Endothelial cell of umbilical vein (primary cell): ENCODE results near the gene GTF2F1. TPM values are rescaled to one million over a fixed set of nuclear protein-coding genes. Genes with fewer than 3 reads are reported as not detected.

Experiments used
- BruUV-seq: library from RNA; stranded (reverse); fragments of 400-500 nt; replicated peaks from 2 replicates; lab custom pipeline; 2021; lab: Mats Ljungman, UMichigan
- CTCF ChIA-PET: fragments of 300-600, 350-600 bp; sonication (Branson Sonifier 250); formaldehyde crosslinking; loops from one replicate; lab custom pipeline; 2021; ENCODE audit warnings: antibody characterized with exemption, inconsistent platforms; lab: Charles Lee
- POLR2A ChIA-PET: fragments of 300-600, 350-600 bp; sonication (Branson Sonifier 250); formaldehyde crosslinking; loops from one replicate; lab custom pipeline; 2021; ENCODE audit warnings: antibody characterized with exemption, inconsistent platforms; lab: Charles Lee
- DNase-seq: peaks from one replicate; pipeline ENCODE4 v3.0.0-alpha.2; 2011; ENCODE audit warnings: low read depth, low spot score
- FAIRE-seq: peaks from 2 replicates; lab custom pipeline; 2011; peaks lifted over from hg19 to GRCh38; lab: Jason Lieb, UNC
- H2AFZ ChIP-seq: 2 replicates; pipeline ENCODE4 v1.6.0; 2012; ENCODE audit warnings: low read depth, low read length, control low read depth, inconsistent platforms
- H3K27ac ChIP-seq: 2 replicates; pipeline ENCODE4 v1.5.1; 2011; ENCODE audit warnings: low read depth, mild to moderate bottlenecking, control low read depth, low read length, moderate library complexity; ENCODE audit not compliant: insufficient read depth
- H3K27me3 ChIP-seq, 2 experiments: 2 replicates each; pipeline versions ENCODE4 v1.6.0 to v1.6.1; 2011; ENCODE audit warnings: low read length in 2 of 2, mixed read lengths in 1 of 2; ENCODE audit not compliant: control insufficient read depth in 2 of 2, insufficient read depth in 2 of 2
- H3K36me3 ChIP-seq, 2 experiments: 2 replicates in 1 of 2; 3 replicates in 1 of 2; pipeline ENCODE4 v1.5.1; 2011; ENCODE audit warnings: low read length in 2 of 2, mild to moderate bottlenecking in 1 of 2, moderate library complexity in 1 of 2; ENCODE audit not compliant: control insufficient read depth in 2 of 2, insufficient read depth in 2 of 2; ENCODE audit errors: extremely low read depth in 1 of 2
- H3K4me1 ChIP-seq: 3 replicates; pipeline ENCODE4 v1.5.1; 2011; ENCODE audit warnings: mild to moderate bottlenecking, low read length; ENCODE audit not compliant: control insufficient read depth, insufficient read depth; ENCODE audit errors: extremely low read depth
- H3K4me2 ChIP-seq: 2 replicates; pipeline ENCODE4 v1.6.1; 2011; ENCODE audit warnings: low read length, control low read depth, mixed read lengths; ENCODE audit not compliant: insufficient read depth
- H3K4me3 ChIP-seq, 3 experiments: fragments of 200-600 bp in 1 of 3; sonication (generic), shearing (Covaris generic) in 1 of 3; replicated peaks in 1 of 3; 2 replicates each; pipeline ENCODE4 v1.5.1; 2011 to 2016; ENCODE audit warnings: control low read depth in 3 of 3, low read length in 3 of 3, mild to moderate bottlenecking in 2 of 3, inconsistent platforms in 1 of 3, low read depth in 1 of 3, moderate library complexity in 1 of 3; ENCODE audit not compliant: insufficient read depth in 1 of 3
- H3K79me2 ChIP-seq: 2 replicates; pipeline ENCODE4 v1.6.0; 2012; ENCODE audit warnings: low read length, inconsistent platforms; ENCODE audit not compliant: control insufficient read depth, insufficient read depth
- H3K9ac ChIP-seq: replicated peaks from 2 replicates; pipeline ENCODE3; 2011; ENCODE audit warnings: low read length, control low read depth; ENCODE audit not compliant: insufficient read depth; ENCODE audit errors: extremely low read depth
- H3K9me1 ChIP-seq: replicated peaks from 3 replicates; pipeline ENCODE4 v1.6.0; 2011; ENCODE audit warnings: mild to moderate bottlenecking, low read length; ENCODE audit not compliant: control insufficient read depth, insufficient read depth; ENCODE audit errors: extremely low read depth
- H3K9me3 ChIP-seq: replicated peaks from 2 replicates; pipeline ENCODE4 v1.5.1; 2012; ENCODE audit warnings: low read length, inconsistent platforms; ENCODE audit not compliant: control insufficient read depth, insufficient read depth
- H4K20me1 ChIP-seq: replicated peaks from 2 replicates; pipeline ENCODE3; 2011; ENCODE audit warnings: mild to moderate bottlenecking, low read length; ENCODE audit not compliant: control insufficient read depth, insufficient read depth; ENCODE audit errors: extremely low read depth
- EZH2 ChIP-seq: IDR thresholded peaks from 2 replicates; pipeline ENCODE4 v1.6.1; 2012; ENCODE audit warnings: borderline replicate concordance, low read depth, mild to moderate bottlenecking, moderate library complexity, low read length, inconsistent platforms; ENCODE audit not compliant: severe bottlenecking
- FOS ChIP-seq: IDR thresholded peaks from 2 replicates; pipeline ENCODE4 v1.6.1; 2011; ENCODE audit warnings: mild to moderate bottlenecking, low read length, moderate library complexity, borderline replicate concordance; ENCODE audit not compliant: insufficient read depth
- GATA2 ChIP-seq: IDR thresholded peaks from 2 replicates; pipeline ENCODE4 v1.7.0; 2011; ENCODE audit warnings: low read depth, mild to moderate bottlenecking, moderate library complexity, mixed read lengths, low read length; ENCODE audit not compliant: insufficient read length, insufficient read depth
- JUN ChIP-seq: IDR thresholded peaks from 2 replicates; pipeline ENCODE4 v1.6.1; 2011; ENCODE audit warnings: borderline replicate concordance, low read depth; ENCODE audit not compliant: insufficient read length, insufficient read depth
- MYC ChIP-seq: IDR thresholded peaks from one replicate; pipeline ENCODE4 v1.6.1; 2011; ENCODE audit warnings: mild to moderate bottlenecking, low read depth, low read length
- POLR2A ChIP-seq: IDR thresholded peaks from 2 replicates; pipeline ENCODE4 v1.6.1; 2012; ENCODE audit warnings: low read depth, mild to moderate bottlenecking, control low read depth, low read length
- POLR2AphosphoS5 ChIP-seq: IDR thresholded peaks from 2 replicates; pipeline ENCODE4 v1.6.1; 2012; ENCODE audit warnings: low read depth, mild to moderate bottlenecking, control low read depth, low read length, moderate library complexity; ENCODE audit not compliant: insufficient read depth
- dilution Hi-C: fragments of 300-500 bp; cut with MboI; formaldehyde crosslinking; loops from one replicate; pipeline ENCODE4 v1.15.0; 2019; ENCODE audit warnings: low sequenced_read_pairs; ENCODE audit not compliant: extremely low pct_ligation_motif_present
- intact Hi-C: fragments of 100-400 bp; cut with micrococcal nuclease; formaldehyde crosslinking; loops from one replicate; pipeline ENCODE4 v1.10.0; 2022
- polyA plus RNA-seq, 4 experiments: library from polyadenylated mRNA; depleted of rRNA in 3 of 4; stranded (reverse) in 3 of 4; unstranded in 1 of 4; fragments of >200 nt; gene quantifications; 2 replicates each; pipeline versions ENCODE4 v1.2.1 to v1.2.3, GENCODE V29; 2011 to 2012; ENCODE audit warnings: missing spikeins in 1 of 4
- total RNA-seq: library from RNA; stranded (reverse); gene quantifications from 2 replicates; pipeline ENCODE4 v1.2.3, GENCODE V29; 2021
- TF ChIP-seq, protein P1 (sequence below), 2 donors: IDR thresholded peaks; 1 replicate in 1 of 2; 2 replicates in 1 of 2; pipeline ENCODE4 v1.5.1; 2011; ENCODE audit warnings: low read length in 2 of 2, mild to moderate bottlenecking in 2 of 2, moderate library complexity in 2 of 2, control low read depth in 1 of 2, inconsistent platforms in 1 of 2, low read depth in 1 of 2; ENCODE audit not compliant: insufficient read depth in 1 of 2; ENCODE audit errors: extremely low read depth in 1 of 2
- TF ChIP-seq, protein P2 (sequence below): IDR thresholded peaks from 2 replicates; pipeline ENCODE4 v1.6.1; 2011; ENCODE audit not compliant: insufficient read depth, insufficient read length

The GTF2F1 gene
- total and polyA plus RNA-seq, 2 donors (not counting 3 experiments of a cell fraction or from before 2014, with no cell fraction given), result 44.8 to 56.4 TPM

DNA sequence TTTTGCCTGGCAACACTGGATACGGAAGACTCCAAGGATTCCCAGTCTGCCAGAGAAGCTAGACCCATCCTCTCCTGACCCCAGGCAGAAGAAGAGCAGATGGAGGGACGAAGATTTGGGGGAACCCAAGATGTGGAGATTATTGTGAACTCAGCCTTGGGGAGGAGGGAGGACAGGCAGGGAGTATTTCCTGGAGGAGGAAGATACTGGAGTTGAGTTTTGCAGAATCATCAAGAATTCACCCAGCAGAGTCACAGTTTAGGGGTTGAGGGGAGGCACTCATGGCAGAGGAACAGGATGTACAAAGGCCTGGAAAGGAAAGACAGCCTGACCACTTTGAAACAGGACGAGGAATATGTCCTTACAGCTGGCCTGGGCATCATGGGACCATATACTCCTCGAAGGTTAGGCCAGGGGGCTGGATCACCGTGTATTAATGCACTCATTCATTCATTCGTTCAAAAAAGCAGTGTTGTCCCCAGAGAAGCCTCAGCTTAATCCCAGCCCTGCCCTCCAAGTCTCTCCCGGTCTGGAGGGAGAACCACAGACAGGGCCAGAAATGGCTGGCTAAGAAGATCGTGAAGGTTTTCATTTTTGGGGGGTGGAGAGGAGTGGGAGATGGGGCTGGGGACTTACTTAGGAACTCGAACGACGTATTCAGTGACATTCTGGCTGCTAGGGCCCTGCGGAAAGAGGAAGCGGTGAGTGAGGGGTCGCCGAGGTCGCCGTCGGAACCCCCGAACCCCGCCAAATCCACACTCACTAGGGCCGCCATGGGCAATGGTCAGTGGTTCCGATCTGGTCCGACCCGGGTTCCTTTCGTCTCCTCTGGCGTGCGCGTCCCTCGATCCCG, 517 bp downstream of the GTF2F1 start:
- H3K36me3 ChIP-seq, result peaks cover under 1 to 14% of the 10 kb centered on the region in 2 experiments
- ChIA-PET POLR2A (no interaction called here), CTCF (interaction anchor here (1.2 kb wide), 1 partner anchor 14 kb away, joined by 3 read pairs; no protein-coding TSS in a partner anchor)
- H3K79me2 ChIP-seq, result peaks cover 18% of the 10 kb centered on the region
- peak overlapping the region; percentile 77 for H3K27ac ChIP-seq
- peak overlapping the region; percentile 84 for H3K9ac ChIP-seq
- H3K9me1 ChIP-seq, result no peaks in the 10 kb centered on the region
- no peak for TF ChIP-seq POLR2AphosphoS5
- H2AFZ ChIP-seq, result peak overlapping the region; percentile 96
- BruUV-seq, result TSS peak; percentile 64
- H3K9me3 ChIP-seq, result no peaks in the 10 kb centered on the region
- peak overlapping the region; percentile 42 to 77 (median 74) for H3K4me3 ChIP-seq
- H4K20me1 ChIP-seq, result no peaks in the 10 kb centered on the region
- DNase-seq (no peak), FAIRE-seq (no peak)
- intact Hi-C loops (loop anchor here (1.0 to 2.0 kb wide), 3 partner anchors 19 to 470 kb away; no protein-coding TSS in a partner anchor), dilution Hi-C loops (no loop called here)
- peak overlapping the region; percentile 70 for H3K4me2 ChIP-seq
- no peaks in the 10 kb centered on the region for H3K27me3 ChIP-seq
- H3K4me1 ChIP-seq, result peaks cover 7% of the 10 kb centered on the region

DNA sequence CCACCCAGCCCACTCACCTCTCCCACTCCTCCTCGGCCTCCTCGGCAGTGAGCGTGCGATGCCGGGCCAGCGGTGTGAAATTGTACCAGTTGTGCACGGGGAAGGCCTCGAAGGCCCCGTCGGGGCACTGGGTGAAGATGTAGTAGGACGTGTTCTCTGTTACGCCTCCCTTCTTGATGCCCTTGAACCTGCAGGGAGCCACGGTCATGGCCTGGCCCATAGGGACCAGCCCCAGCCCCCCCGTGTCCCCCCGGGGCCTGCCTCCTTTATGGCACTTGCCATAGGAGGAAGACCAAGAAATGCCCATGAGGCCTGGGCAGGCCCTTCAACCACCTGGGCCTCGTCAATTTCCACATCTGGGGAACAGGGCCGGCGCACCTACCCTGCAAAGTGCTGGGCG, 5.6 kb downstream of the GTF2F1 start:
- Histone ChIP-seq H3K4me1 (peaks cover 6% of the 10 kb centered on the region), H3K4me2 (no peak overlapping the region), H3K27ac (no peak overlapping the region), H2AFZ (no peak overlapping the region), H3K27me3 (no peaks in the 10 kb centered on the region), H3K9me1 (no peaks in the 10 kb centered on the region), H3K9ac (no peak overlapping the region), H3K36me3 (peaks cover 7 to 39% of the 10 kb centered on the region in 2 experiments), H3K79me2 (peaks cover 12% of the 10 kb centered on the region), H3K9me3 (no peaks in the 10 kb centered on the region), H4K20me1 (no peaks in the 10 kb centered on the region), H3K4me3 (no peak overlapping the region)
- CTCF ChIA-PET, result no interaction called here
- no TSS peak for BruUV-seq
- FAIRE-seq, result no peak
- intact Hi-C loops, result no loop called here
- TF ChIP-seq POLR2A (no peak), POLR2AphosphoS5 (no peak), JUN (no peak), EZH2 (no peak), FOS (no peak), GATA2 (no peak), MYC (no peak)
- TF ChIP-seq, protein P1, sequence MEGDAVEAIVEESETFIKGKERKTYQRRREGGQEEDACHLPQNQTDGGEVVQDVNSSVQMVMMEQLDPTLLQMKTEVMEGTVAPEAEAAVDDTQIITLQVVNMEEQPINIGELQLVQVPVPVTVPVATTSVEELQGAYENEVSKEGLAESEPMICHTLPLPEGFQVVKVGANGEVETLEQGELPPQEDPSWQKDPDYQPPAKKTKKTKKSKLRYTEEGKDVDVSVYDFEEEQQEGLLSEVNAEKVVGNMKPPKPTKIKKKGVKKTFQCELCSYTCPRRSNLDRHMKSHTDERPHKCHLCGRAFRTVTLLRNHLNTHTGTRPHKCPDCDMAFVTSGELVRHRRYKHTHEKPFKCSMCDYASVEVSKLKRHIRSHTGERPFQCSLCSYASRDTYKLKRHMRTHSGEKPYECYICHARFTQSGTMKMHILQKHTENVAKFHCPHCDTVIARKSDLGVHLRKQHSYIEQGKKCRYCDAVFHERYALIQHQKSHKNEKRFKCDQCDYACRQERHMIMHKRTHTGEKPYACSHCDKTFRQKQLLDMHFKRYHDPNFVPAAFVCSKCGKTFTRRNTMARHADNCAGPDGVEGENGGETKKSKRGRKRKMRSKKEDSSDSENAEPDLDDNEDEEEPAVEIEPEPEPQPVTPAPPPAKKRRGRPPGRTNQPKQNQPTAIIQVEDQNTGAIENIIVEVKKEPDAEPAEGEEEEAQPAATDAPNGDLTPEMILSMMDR (IDR thresholded peaks at IDR 0.05; ENCODE audit: extremely low read depth in 1 of 2, insufficient read depth in 1 of 2, low read depth in 1 of 2, low read length in 2 of 2), result no peak
- TF ChIP-seq, protein P2, sequence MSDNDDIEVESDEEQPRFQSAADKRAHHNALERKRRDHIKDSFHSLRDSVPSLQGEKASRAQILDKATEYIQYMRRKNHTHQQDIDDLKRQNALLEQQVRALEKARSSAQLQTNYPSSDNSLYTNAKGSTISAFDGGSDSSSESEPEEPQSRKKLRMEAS, result no peak
- DNase-seq, result no peak
- POLR2A ChIA-PET, result no interaction called here
- dilution Hi-C loops, result no loop called here
